Suprapubic skin (tissue), 3 donors: ENCODE data around the gene LOXL3.

Source experiments
- CTCF ChIP-seq, 2 donors: fragments of 200-600 bp in 1 of 2; fragments of 450-650 bp in 1 of 2; sonication (generic) in 1 of 2; IDR thresholded peaks; one replicate each; pipeline ENCODE4 v1.5.1; 2016 to 2019; ENCODE audit warnings: antibody characterized with exemption in 2 of 2, mild to moderate bottlenecking in 1 of 2, moderate library complexity in 1 of 2
- POLR2A ChIP-seq, 2 donors: fragments of 450-650 bp; IDR thresholded peaks; one replicate each; pipeline ENCODE4 v1.6.1; 2017; ENCODE audit warnings: antibody characterized with exemption in 2 of 2, mild to moderate bottlenecking in 2 of 2, moderate library complexity in 2 of 2

GRCh38 chr2:74514368-74515270 lies 39.1 kb downstream of the LOXL3 start, which contains the start of gene TLX2:
- TF ChIP-seq CTCF (IDR thresholded peaks at IDR 0.05) (no peak), POLR2A (IDR thresholded peaks at IDR 0.05) (no peak)
